ENCODE data around the gene EMP1.

- TF ChIP-seq SMC3 (IDR thresholded peaks at IDR 0.05) = no peak
- no peak for TF ChIP-seq CHD2 (IDR thresholded peaks at IDR 0.05; ENCODE audit: low read length, partially characterized antibody)
- no peak for TF ChIP-seq RARB (CRISPR knock-in tag; IDR thresholded peaks at IDR 0.05)
- no peak for TF ChIP-seq CBX2 (IDR thresholded peaks at IDR 0.05; ENCODE audit: borderline replicate concordance, low read depth)
- TF ChIP-seq NR3C1 (IDR thresholded peaks at IDR 0.05) = no peak
- no peak for TF ChIP-seq RAD21 (conservative IDR thresholded peaks at IDR 0.05 in 1 of 2, IDR thresholded peaks at IDR 0.05 in 1 of 2)
- no peak for TF ChIP-seq CTCF (IDR thresholded peaks at IDR 0.05)
- TF ChIP-seq HMGXB4 (CRISPR knock-in tag; IDR thresholded peaks at IDR 0.05; ENCODE audit: borderline replicate concordance) = no peak
- TF ChIP-seq MAX (IDR thresholded peaks at IDR 0.05) = no peak
These were observed 43.8 kb upstream of the EMP1 start for GRCh38 chr12:13152756-13153155.
